Liver (tissue), 9 donors: Measurements from ENCODE around the gene SP3. TPM values are rescaled to one million over a fixed set of nuclear protein-coding genes. Genes with fewer than 3 reads are reported as not detected.

Experiments used
- DNase-seq: peaks from one replicate; pipeline ENCODE4 v3.0.0-alpha.2; 2017; ENCODE audit warnings: low spot score
- H3K27ac ChIP-seq, 2 donors: one replicate each; pipeline ENCODE4 v1.7.0; 2013; ENCODE audit warnings: inconsistent platforms in 2 of 2, low read length in 2 of 2, control low read depth in 1 of 2, low read depth in 1 of 2, mild to moderate bottlenecking in 1 of 2
- H3K27me3 ChIP-seq, 4 donors: one replicate each; pipeline versions ENCODE4 v1.6.1 to v1.7.0; 2013; ENCODE audit warnings: low read length in 3 of 4, inconsistent platforms in 1 of 4, mild to moderate bottlenecking in 1 of 4, moderate library complexity in 1 of 4; ENCODE audit not compliant: control insufficient read depth in 4 of 4, insufficient read depth in 4 of 4
- H3K36me3 ChIP-seq, 4 donors: one replicate each; pipeline versions ENCODE4 v1.6.1 to v1.7.0; 2013; ENCODE audit warnings: low read length in 3 of 4, mild to moderate bottlenecking in 3 of 4, low read depth in 1 of 4, moderate library complexity in 1 of 4; ENCODE audit not compliant: control insufficient read depth in 4 of 4, insufficient read depth in 3 of 4
- H3K4me1 ChIP-seq, 4 donors: one replicate each; pipeline versions ENCODE4 v1.6.1 to v1.7.0; 2013; ENCODE audit warnings: low read length in 3 of 4, mild to moderate bottlenecking in 3 of 4, moderate library complexity in 1 of 4; ENCODE audit not compliant: control insufficient read depth in 4 of 4, insufficient read depth in 4 of 4
- H3K4me3 ChIP-seq, 3 donors: one replicate each; pipeline versions ENCODE4 v1.6.1 to v1.7.0; 2013; ENCODE audit warnings: low read length in 3 of 3, control low read depth in 1 of 3, low read depth in 1 of 3, mild to moderate bottlenecking in 1 of 3
- H3K9ac ChIP-seq, 2 donors: one replicate each; pipeline ENCODE4 v1.7.0; 2013; ENCODE audit warnings: low read length in 2 of 2, mild to moderate bottlenecking in 2 of 2, moderate library complexity in 2 of 2, control low read depth in 1 of 2, low read depth in 1 of 2
- H3K9me3 ChIP-seq, 4 donors: one replicate each; pipeline versions ENCODE4 v1.6.1 to v1.7.0; 2013; ENCODE audit warnings: low read length in 3 of 4; ENCODE audit not compliant: control insufficient read depth in 4 of 4
- ATF3 ChIP-seq: IDR thresholded peaks from 2 replicates; pipeline ENCODE4 v1.6.1; 2016; ENCODE audit warnings: antibody characterized with exemption
- EGR1 ChIP-seq, 2 donors: IDR thresholded peaks; 2 replicates each; pipeline ENCODE4 v1.6.1; 2016 to 2018; ENCODE audit warnings: antibody characterized with exemption in 2 of 2, low read depth in 2 of 2
- FOXA1 ChIP-seq: IDR thresholded peaks from 2 replicates; pipeline ENCODE4 v1.6.1; 2016; ENCODE audit warnings: antibody characterized with exemption
- FOXA2 ChIP-seq: IDR thresholded peaks from 2 replicates; pipeline ENCODE4 v1.6.1; 2016; ENCODE audit warnings: antibody characterized with exemption
- GABPA ChIP-seq, 2 donors: IDR thresholded peaks in 1 of 2; conservative IDR thresholded peaks in 1 of 2; 2 replicates each; pipeline ENCODE4 v1.6.1; 2016; ENCODE audit warnings: antibody characterized with exemption in 2 of 2, mild to moderate bottlenecking in 1 of 2, moderate library complexity in 1 of 2
- HNF4A ChIP-seq, 2 donors: conservative IDR thresholded peaks; 2 replicates each; pipeline ENCODE4 v1.6.1; 2016; ENCODE audit warnings: antibody characterized with exemption in 2 of 2, mild to moderate bottlenecking in 2 of 2
- HNF4G ChIP-seq: IDR thresholded peaks from 2 replicates; pipeline ENCODE4 v1.6.1; 2016; ENCODE audit warnings: antibody characterized with exemption
- JUND ChIP-seq, 2 donors: IDR thresholded peaks; 2 replicates each; pipeline ENCODE4 v1.6.1; 2016; ENCODE audit warnings: antibody characterized with exemption in 2 of 2
- NR2F2 ChIP-seq: IDR thresholded peaks from 2 replicates; pipeline ENCODE4 v1.6.1; 2016; ENCODE audit warnings: antibody characterized with exemption
- REST ChIP-seq: IDR thresholded peaks from 2 replicates; pipeline ENCODE4 v1.6.1; 2016; ENCODE audit warnings: antibody characterized with exemption, mild to moderate bottlenecking
- RXRA ChIP-seq, 2 donors: IDR thresholded peaks; 2 replicates each; pipeline ENCODE4 v1.6.1; 2017 to 2018; ENCODE audit warnings: antibody characterized with exemption in 2 of 2, mild to moderate bottlenecking in 1 of 2
- SP1 ChIP-seq: IDR thresholded peaks from 2 replicates; pipeline ENCODE4 v1.6.1; 2018; ENCODE audit warnings: antibody characterized with exemption, mild to moderate bottlenecking
- TAF1 ChIP-seq: conservative IDR thresholded peaks from 2 replicates; pipeline ENCODE4 v1.6.1; 2016; ENCODE audit warnings: antibody characterized with exemption, mild to moderate bottlenecking
- YY1 ChIP-seq: IDR thresholded peaks from 2 replicates; pipeline ENCODE4 v1.6.1; 2016; ENCODE audit warnings: antibody characterized with exemption, mild to moderate bottlenecking
- WGBS: extraction: QIAGEN DNeasy Blood & Tissue Kit; methylation state at CpG from one replicate; pipeline ENCODE4 v1.1.7; 2013; 5-methylcytosine and 5-hydroxymethylcytosine counted together
- polyA plus RNA-seq, 2 donors: library from polyadenylated mRNA; stranded (reverse) in 1 of 2; unstranded in 1 of 2; fragments of 200-250 nt in 1 of 2; fragments of >200 nt in 1 of 2; fragmentation: Nextera tagmentation in 1 of 2; extraction: Ambion mirVana in 1 of 2; gene quantifications; one replicate each; pipeline versions ENCODE4 v1.2.1 to v1.2.3, GENCODE V29; 2013 to 2015
- total RNA-seq, 2 donors: library from RNA; depleted of rRNA; stranded (reverse); fragments of >200 nt; gene quantifications; one replicate each; pipeline ENCODE4 v1.2.3, GENCODE V29; 2014
- TF ChIP-seq, protein P1 (sequence below): fragments of 150-350 bp; IDR thresholded peaks from 2 replicates; pipeline ENCODE4 v1.5.1; 2017; ENCODE audit warnings: improper control_type of control experiment, low read depth, low read length; ENCODE audit not compliant: missing input control
- TF ChIP-seq, protein P2 (sequence below): IDR thresholded peaks from 2 replicates; pipeline ENCODE4 v1.6.1; 2016; ENCODE audit warnings: antibody characterized with exemption
- TF ChIP-seq, protein P3 (sequence below): IDR thresholded peaks from 2 replicates; pipeline ENCODE4 v1.6.1; 2016; ENCODE audit warnings: antibody characterized with exemption
- donor health status: healthy.
- donor health status: healthy.
- donor health status: healthy.
- donor health status: healthy.
- donor health status: healthy.

The SP3 gene
- total and polyA plus RNA-seq, 4 donors, result 10.0 to 83.7 (median 33.2) TPM

- Histone ChIP-seq H3K9ac (no peak overlapping the region), H3K36me3 (no peaks in the 10 kb centered on the region), H3K27me3 (no peaks in the 10 kb centered on the region), H3K4me1 (peaks cover 4 to 21% (median 20%) of the 10 kb centered on the region in 4 donors), H3K27ac (no peak overlapping the region), H3K4me3 (no peak overlapping the region), H3K9me3 (no peaks in the 10 kb centered on the region)
- TF ChIP-seq REST (no peak), FOXA1 (no peak), JUND (IDR thresholded peaks at IDR 0.05) (no peak)
- TF ChIP-seq, protein P1, sequence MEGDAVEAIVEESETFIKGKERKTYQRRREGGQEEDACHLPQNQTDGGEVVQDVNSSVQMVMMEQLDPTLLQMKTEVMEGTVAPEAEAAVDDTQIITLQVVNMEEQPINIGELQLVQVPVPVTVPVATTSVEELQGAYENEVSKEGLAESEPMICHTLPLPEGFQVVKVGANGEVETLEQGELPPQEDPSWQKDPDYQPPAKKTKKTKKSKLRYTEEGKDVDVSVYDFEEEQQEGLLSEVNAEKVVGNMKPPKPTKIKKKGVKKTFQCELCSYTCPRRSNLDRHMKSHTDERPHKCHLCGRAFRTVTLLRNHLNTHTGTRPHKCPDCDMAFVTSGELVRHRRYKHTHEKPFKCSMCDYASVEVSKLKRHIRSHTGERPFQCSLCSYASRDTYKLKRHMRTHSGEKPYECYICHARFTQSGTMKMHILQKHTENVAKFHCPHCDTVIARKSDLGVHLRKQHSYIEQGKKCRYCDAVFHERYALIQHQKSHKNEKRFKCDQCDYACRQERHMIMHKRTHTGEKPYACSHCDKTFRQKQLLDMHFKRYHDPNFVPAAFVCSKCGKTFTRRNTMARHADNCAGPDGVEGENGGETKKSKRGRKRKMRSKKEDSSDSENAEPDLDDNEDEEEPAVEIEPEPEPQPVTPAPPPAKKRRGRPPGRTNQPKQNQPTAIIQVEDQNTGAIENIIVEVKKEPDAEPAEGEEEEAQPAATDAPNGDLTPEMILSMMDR, result no peak
- DNase-seq, result no peak
- WGBS, result 93% methylated on average over 11 of the region's 11 CpGs
Measured at GRCh38 chr2:174005801-174006419, 40.7 kb upstream of the SP3 start.

- H3K9ac ChIP-seq, result no peak overlapping the region
- H3K4me3 ChIP-seq, result no peak overlapping the region
- H3K27me3 ChIP-seq, result no peaks in the 10 kb centered on the region
- peaks cover 2 to 21% (median 20%) of the 10 kb centered on the region in 4 donors for H3K4me1 ChIP-seq
- no peaks in the 10 kb centered on the region for H3K9me3 ChIP-seq
- no peak for TF ChIP-seq HNF4G
- DNase-seq, result no peak
- H3K36me3 ChIP-seq, result no peaks in the 10 kb centered on the region
- WGBS, result 69% methylated on average over 4 of the region's 4 CpGs
- peak overlapping the region; percentile 1 to 14 for H3K27ac ChIP-seq
Measured at GRCh38 chr2:174004905-174005605, 39.9 kb upstream of the SP3 start.

DNA sequence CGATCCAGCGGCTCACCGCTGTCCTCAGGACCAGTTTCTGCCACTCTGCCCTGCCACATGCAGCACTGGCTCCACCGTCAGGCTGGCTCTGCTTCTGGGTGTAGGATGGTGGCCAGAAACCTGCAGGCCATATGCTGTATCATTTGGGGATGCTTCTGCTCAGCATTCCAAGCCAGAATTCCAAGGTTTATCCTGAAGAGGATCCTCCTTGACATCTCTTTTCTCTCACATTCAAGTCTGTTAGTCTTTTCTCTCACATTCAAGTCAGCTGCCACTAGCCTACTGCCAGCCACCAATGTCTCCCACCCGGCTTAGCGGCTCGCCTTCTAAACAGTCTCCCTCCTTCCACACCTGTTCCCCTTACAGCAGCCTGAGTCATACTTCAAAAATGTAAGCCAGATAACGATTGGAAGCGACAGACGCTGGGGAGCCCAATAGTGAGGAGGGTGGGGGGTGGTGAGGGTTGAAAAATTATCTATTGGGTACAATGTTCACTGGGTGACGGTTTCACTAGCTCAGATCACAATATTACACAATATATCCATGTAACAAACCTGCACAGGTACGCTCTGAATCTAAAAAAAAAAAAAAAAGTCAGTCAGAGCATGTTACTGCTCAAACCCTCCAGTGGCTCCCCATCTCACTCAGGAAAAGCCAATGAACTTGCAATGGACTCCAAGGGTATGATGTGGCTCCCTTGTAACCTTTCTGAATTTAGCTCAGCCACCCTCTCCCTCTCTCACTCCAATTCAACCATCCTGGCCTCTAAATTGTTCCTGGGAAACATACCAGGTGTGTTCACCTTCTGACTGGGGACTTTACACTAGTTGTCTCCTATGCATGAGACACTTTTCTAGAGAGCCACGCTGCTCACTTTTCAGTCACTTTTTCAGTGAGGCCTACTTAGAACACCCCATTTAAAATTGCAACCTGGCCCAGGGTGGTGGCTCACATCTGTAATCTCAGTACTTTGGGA, 38.8 kb upstream of the SP3 start:
- no peak for DNase-seq
- Histone ChIP-seq H3K9me3 (no peaks in the 10 kb centered on the region), H3K27me3 (no peaks in the 10 kb centered on the region), H3K4me3 (peak overlapping the region in 1 of 3 donors; percentile 9), H3K4me1 (peaks cover 2 to 27% (median 24%) of the 10 kb centered on the region in 4 donors), H3K27ac (peak overlapping the region; percentile 16 to 29), H3K9ac (peak overlapping the region in 1 of 2 donors; percentile 21), H3K36me3 (no peaks in the 10 kb centered on the region)
- WGBS, result 37% methylated on average over 13 of the region's 13 CpGs
- no peak for TF ChIP-seq EGR1 (IDR thresholded peaks at IDR 0.05; ENCODE audit: low read depth in 2 of 2)
- TF ChIP-seq SP1, result peak; percentile 77
- TF ChIP-seq, protein P2, sequence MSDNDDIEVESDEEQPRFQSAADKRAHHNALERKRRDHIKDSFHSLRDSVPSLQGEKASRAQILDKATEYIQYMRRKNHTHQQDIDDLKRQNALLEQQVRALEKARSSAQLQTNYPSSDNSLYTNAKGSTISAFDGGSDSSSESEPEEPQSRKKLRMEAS, result no peak
- peak; percentile 36 to 59 for TF ChIP-seq RXRA (IDR thresholded peaks at IDR 0.05)
- peak; percentile 82 for TF ChIP-seq ATF3
- peak in 1 of 2 donors; percentile 40 for TF ChIP-seq GABPA (IDR thresholded peaks at IDR 0.05 in 1 of 2, conservative IDR thresholded peaks at IDR 0.05 in 1 of 2)
- no peak for TF ChIP-seq FOXA1
- TF ChIP-seq YY1, result peak; percentile 31
- no peak for TF ChIP-seq FOXA2
- TF ChIP-seq JUND (IDR thresholded peaks at IDR 0.05), result peak; percentile 91 to 92
- no peak for TF ChIP-seq NR2F2
- TF ChIP-seq, protein P3, sequence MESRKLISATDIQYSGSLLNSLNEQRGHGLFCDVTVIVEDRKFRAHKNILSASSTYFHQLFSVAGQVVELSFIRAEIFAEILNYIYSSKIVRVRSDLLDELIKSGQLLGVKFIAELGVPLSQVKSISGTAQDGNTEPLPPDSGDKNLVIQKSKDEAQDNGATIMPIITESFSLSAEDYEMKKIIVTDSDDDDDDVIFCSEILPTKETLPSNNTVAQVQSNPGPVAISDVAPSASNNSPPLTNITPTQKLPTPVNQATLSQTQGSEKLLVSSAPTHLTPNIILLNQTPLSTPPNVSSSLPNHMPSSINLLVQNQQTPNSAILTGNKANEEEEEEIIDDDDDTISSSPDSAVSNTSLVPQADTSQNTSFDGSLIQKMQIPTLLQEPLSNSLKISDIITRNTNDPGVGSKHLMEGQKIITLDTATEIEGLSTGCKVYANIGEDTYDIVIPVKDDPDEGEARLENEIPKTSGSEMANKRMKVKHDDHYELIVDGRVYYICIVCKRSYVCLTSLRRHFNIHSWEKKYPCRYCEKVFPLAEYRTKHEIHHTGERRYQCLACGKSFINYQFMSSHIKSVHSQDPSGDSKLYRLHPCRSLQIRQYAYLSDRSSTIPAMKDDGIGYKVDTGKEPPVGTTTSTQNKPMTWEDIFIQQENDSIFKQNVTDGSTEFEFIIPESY, result peak; percentile 27
- peak; percentile 83 for TF ChIP-seq HNF4A (conservative IDR thresholded peaks at IDR 0.05)
- no peak for TF ChIP-seq TAF1
